Muscle layer of duodenum (tissue), 2 donors: Measurements from ENCODE around the gene RAB19.

Experiments used
- H3K27ac ChIP-seq: one replicate; pipeline ENCODE4 v1.7.0; 2013; ENCODE audit warnings: mild to moderate bottlenecking, low read length
- H3K27me3 ChIP-seq: one replicate; pipeline ENCODE4 v1.7.0; 2013; ENCODE audit warnings: low read depth, mild to moderate bottlenecking, control low read depth, low read length
- H3K36me3 ChIP-seq, 2 donors: one replicate each; pipeline ENCODE4 v1.7.0; 2013; ENCODE audit warnings: low read length in 2 of 2, control low read depth in 1 of 2, mild to moderate bottlenecking in 1 of 2; ENCODE audit not compliant: insufficient read depth in 2 of 2, control insufficient read depth in 1 of 2
- H3K4me1 ChIP-seq, 2 donors: one replicate each; pipeline ENCODE4 v1.7.0; 2013; ENCODE audit warnings: low read length in 2 of 2, mild to moderate bottlenecking in 2 of 2, control low read depth in 1 of 2, moderate library complexity in 1 of 2; ENCODE audit not compliant: insufficient read depth in 2 of 2, control insufficient read depth in 1 of 2
- H3K4me3 ChIP-seq, 2 donors: one replicate each; pipeline ENCODE4 v1.7.0; 2013; ENCODE audit warnings: low read length in 2 of 2, low read depth in 1 of 2, mild to moderate bottlenecking in 1 of 2
- H3K9me3 ChIP-seq, 2 donors: one replicate each; pipeline ENCODE4 v1.7.0; 2013; ENCODE audit warnings: low read length in 2 of 2, control low read depth in 1 of 2, mild to moderate bottlenecking in 1 of 2; ENCODE audit not compliant: control insufficient read depth in 1 of 2
- donor health status: healthy.

The RAB19 gene

DNA sequence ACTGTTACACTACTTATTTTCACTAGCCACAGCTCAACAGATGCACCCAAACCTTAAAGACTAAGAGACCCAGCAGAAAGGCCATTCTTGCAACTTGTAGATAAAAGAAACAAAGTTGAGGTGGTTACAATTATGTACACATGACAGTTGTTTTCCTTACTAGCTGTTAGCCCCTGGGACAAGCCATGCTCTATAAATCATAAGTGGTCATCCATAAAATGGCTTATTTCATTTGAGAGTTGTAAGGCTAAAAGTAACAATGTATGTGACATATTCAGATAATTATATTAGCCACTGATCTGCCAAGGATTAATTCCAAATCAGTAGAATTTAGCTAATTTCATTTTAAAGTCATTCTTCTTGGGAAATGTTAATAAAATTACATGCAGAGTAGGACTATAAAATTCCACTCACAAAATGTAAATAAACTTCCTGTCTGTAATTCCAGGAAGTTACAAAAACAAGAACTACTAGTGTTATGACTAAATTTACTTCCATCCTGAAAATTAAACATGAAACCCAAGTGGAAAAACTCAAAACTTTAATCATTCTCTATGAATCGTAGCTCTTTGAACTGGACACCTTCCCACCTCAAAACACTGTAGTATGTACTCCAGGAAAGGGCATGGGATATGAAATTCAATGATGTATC, 18.8 kb upstream of the RAB19 start:
- Histone ChIP-seq H3K4me1 (peaks cover 0 to 3% of the 10 kb centered on the region in 2 donors), H3K27ac (no peak overlapping the region), H3K9me3 (no peaks in the 10 kb centered on the region), H3K36me3 (peaks cover 8 to 12% of the 10 kb centered on the region in 2 donors), H3K4me3 (no peak overlapping the region), H3K27me3 (no peaks in the 10 kb centered on the region)

DNA sequence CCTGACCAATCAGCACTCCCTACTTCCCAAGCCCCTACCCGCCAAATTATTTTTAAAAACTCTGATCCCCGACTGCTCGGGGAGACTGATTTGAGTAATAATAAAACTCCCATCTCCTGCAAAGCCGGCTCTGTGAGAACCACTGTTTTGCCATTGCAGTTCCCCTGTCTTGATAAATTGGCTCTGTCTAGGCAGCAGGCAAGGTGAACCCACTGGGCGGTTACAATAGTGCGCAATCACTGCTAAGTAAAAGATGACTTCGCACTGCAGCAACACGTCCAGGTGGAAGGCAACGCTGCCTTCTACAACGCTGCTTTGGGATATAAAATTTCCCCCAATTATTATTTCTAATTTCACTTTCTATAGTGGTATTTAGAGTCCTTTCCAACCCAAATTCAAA, 14.4 kb upstream of the RAB19 start:
- Histone ChIP-seq H3K9me3 (no peaks in the 10 kb centered on the region), H3K4me3 (no peak overlapping the region), H3K4me1 (peaks cover 0 to 3% of the 10 kb centered on the region in 2 donors), H3K27ac (no peak overlapping the region), H3K36me3 (no peaks in the 10 kb centered on the region), H3K27me3 (no peaks in the 10 kb centered on the region)

DNA sequence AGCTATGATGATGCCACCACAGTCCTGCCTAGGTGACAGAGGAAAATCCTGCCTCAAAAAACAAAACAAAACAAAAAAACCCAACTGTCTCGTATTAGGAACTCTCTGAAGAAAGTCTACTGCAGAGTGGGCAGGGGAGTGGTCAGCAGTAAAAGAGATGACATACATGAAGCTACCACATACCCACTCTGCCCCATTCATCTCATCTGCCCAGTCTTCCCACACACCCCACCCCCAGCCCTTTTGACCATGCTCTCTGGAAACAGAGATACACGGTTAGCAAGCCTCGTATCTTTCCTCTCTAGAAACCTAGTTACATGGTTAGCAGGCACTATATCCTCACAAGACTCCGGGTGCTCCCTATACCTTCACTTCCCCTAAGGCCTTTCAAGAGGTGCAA, 13.8 kb upstream of the RAB19 start:
- Histone ChIP-seq H3K27me3 (no peaks in the 10 kb centered on the region), H3K4me1 (peaks cover 0 to 3% of the 10 kb centered on the region in 2 donors), H3K27ac (no peak overlapping the region), H3K4me3 (no peak overlapping the region), H3K36me3 (no peaks in the 10 kb centered on the region), H3K9me3 (no peaks in the 10 kb centered on the region)

DNA sequence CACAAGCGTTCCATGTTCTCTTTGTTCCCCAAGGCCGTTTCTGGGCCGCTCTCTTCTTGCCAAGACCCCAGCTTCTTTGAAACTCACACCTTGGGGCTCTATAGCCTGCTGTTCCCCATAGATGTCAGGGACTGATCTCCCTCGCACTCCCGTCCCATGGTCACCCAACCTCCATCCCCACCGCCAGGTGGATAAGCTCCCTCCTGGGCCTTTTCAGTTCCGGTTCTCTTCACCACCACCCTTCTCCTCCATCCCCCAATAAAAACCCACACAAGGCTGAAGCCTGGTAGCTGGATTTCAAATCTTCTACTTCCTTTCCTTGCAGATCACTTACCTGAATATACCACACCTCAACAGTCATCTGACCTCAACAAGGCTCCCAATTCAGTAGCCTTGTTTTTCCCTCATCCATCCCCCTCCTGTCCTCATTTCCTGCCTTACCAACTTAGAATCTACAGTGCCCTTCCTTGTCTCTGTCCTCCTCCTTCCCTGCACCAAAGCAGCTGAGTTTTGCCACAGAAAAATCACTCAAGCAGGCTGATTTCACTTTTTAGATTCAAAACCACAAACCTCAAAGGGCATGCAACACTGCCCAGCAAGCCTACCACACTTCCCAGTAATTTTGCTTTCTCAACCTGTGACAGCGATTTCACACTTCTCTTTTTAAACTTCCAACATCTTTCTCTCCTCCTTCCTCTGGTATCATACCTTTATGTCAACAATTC, 13.2 kb upstream of the RAB19 start:
- no peak overlapping the region for H3K4me3 ChIP-seq
- H3K9me3 ChIP-seq: no peaks in the 10 kb centered on the region
- H3K27ac ChIP-seq: no peak overlapping the region
- H3K27me3 ChIP-seq: no peaks in the 10 kb centered on the region
- no peaks in the 10 kb centered on the region for H3K4me1 ChIP-seq
- H3K36me3 ChIP-seq: no peaks in the 10 kb centered on the region

DNA sequence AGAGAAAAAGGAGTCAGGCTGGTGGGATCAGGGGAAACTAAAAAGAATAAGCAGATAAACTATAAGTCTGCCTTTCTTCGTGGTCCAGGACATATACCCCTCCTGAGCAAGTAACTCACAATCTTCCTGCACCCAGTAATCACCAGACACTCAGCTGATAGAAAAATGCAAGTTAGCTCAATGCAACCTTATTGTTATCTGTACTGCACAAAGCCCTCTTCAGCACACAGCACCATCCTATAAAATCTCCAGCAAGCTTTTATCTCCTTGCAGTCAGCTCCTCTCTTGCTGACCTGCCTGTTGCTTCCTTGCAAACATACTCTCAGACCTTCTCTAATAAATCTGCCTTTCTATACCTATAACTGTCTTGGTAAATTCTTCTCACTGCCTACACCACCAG, 12.2 kb upstream of the RAB19 start:
- no peaks in the 10 kb centered on the region for H3K36me3 ChIP-seq
- no peaks in the 10 kb centered on the region for H3K9me3 ChIP-seq
- no peak overlapping the region for H3K27ac ChIP-seq
- H3K4me3 ChIP-seq: no peak overlapping the region
- H3K4me1 ChIP-seq: peaks cover 4 to 6% of the 10 kb centered on the region in 2 donors
- H3K27me3 ChIP-seq: no peaks in the 10 kb centered on the region

DNA sequence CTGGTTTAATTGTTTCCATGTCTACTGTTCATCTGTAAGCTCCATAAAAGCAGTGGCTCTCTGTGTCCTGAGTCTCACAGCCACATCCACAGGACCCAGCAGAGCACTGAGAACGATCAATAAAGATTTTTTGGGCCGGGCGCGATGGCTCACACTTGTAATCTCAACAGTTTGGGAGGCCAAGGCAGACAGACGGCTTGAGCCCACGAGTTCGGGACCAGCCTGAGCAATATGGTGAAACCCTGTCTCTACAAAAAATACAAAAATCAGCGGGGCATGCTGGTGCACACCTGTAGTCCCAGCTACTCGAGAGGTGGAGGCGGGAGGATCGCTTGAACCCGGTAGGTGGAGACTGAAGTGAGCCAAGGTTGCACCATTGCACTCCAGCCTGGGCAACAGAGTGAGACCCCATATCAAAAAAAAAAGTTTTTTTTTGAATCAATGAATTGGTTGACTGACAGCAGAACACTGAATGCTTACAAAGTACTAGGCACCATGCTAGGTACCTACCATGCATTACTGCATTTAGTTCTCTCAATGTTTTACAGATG, 10.0 kb upstream of the RAB19 start:
- H3K9me3 ChIP-seq: no peaks in the 10 kb centered on the region
- H3K4me3 ChIP-seq: no peak overlapping the region
- H3K27ac ChIP-seq: no peak overlapping the region
- peaks cover 4 to 18% of the 10 kb centered on the region in 2 donors for H3K4me1 ChIP-seq
- no peaks in the 10 kb centered on the region for H3K36me3 ChIP-seq
- no peaks in the 10 kb centered on the region for H3K27me3 ChIP-seq

DNA sequence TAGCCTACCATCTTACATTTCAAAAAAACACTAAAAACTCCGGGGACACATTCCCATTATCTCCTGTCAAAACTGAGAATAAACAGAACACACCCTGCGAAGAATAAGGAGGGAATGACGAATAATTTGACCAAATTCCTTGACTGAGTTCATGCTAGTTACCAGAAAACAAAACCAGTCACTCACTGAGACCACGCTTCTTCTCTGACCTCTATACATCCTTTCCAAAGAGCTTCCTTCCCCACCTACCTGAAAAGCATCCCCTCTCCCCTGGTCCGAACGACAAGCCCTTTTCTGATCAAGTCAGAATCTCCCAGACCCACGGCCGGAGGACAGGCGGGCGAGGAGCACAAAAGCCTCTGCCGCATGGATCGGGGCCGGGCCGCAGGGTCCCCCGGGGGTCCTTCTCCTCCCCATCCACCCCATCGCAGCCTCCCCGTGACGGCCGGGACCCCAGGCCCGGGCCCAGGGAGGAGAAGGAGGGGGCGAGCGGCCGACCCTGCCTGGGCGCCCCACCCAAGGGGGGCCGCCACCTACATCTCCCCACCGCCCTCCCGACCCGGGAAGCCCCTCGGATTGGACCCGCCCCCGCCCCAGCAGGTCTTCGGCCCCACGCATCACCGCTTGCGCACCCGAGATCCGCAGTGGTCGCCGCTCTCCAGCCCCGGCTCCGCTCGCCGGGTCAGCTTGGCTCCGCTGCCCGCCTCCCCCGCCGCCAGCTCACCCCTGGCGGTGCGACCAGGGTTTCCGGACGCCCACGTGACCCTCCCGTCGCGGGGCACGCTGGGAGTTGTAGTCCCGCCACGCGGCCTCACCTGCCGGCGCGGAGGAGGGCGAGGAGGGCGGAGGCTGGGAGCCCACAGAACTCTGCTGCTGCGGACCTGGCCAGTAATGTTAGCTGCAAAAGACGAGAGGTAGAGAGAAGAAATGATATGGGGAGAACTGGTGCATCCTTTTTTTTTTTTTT, 5.8 kb upstream of the RAB19 start, which contains the start of gene SLC37A3:
Gene SLC37A3 (minus strand): TSS at position 747 of the 967 bp plus-strand sequence. CDS start 16,004 bp downstream, outside the sequence.
- peak within 1 kb of the TSS; percentile 87 for H3K27ac ChIP-seq
- H3K4me3 ChIP-seq: peak within 1 kb of the TSS; percentile 77 to 94
- H3K36me3 ChIP-seq: no peaks in the 10 kb centered on the region
- H3K4me1 ChIP-seq: peaks cover 4 to 18% of the 10 kb centered on the region in 2 donors
- no peaks in the 10 kb centered on the region for H3K27me3 ChIP-seq
- no peaks in the 10 kb centered on the region for H3K9me3 ChIP-seq

DNA sequence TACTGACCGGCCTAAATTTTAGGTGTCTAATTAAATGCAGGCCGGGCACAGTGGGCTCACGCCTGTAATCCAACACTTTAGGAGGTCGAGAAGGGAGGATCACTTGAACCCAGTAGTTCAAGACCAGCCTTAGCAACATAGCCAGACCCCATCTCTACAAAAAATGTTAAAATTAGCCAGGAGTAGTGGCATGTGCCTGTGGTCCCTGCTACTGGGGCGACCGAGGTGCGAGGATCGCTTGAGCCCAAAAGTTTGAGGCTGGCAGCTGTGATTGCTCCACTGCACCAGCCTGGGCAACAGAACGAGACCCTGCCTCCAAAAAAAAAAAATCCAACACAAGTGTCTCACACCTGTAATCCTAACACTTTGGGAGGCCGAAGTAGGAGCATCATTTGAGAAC, 5.0 kb upstream of the RAB19 start:
- Histone ChIP-seq H3K27me3 (no peaks in the 10 kb centered on the region), H3K4me3 (peak overlapping the region; percentile 77 to 94)

DNA sequence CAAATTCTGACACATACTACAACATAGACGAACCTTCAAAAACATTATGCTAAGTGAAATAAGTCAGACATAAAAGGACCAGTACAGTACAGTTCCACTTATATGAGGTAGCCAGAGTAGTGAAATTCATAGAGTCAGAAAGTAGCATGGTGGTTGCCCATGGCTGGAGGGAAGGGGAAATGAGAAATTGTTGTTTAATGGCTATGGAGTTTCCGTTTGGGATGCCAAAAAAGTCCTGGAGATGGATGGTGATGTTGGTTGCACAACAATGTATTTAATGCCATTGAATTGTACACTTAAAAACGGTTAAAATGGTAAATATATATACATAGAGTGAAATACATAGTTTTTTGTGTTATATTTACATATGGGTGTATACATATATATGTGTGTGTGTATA, 3.5 kb upstream of the RAB19 start:
- H3K9me3 ChIP-seq: no peaks in the 10 kb centered on the region

More for the DNA sequence above, 5.0 kb upstream of the RAB19 start:
- no peaks in the 10 kb centered on the region for H3K9me3 ChIP-seq
- H3K36me3 ChIP-seq: no peaks in the 10 kb centered on the region
- H3K4me1 ChIP-seq: peaks cover 4 to 18% of the 10 kb centered on the region in 2 donors
- H3K27ac ChIP-seq: no peak overlapping the region

DNA sequence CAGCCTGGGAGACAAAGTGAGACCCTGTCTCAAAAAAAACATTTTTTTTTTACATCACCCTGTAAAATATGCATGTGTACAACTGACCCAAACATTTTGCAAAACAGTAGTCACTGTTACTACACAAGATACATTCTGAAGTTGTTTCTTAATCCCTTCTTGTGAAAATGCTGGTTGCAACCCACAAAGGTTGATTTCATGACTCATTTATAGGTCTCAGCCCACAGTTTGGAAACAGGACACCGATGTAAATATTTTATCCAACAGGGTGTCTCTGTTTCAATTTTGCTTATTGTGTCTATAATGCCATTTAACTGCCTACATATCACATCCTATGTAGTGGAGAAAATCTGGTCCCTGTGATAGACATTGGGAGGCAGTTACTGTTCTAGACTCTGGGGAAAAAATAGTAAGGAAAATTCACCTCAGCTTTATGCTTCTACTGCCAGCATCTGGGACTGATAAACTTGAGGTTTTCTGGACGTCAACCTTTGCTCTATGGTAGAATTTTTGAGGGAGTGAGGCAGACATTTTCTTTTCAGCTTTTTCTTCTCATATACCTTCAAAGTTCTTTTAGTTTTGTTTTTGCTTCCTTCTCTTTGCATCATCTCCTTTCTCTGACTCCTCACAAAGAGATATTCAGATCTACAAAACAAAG, 1.6 kb upstream of the RAB19 start:
- Histone ChIP-seq H3K27me3 (no peaks in the 10 kb centered on the region), H3K4me1 (peaks cover 0 to 6% of the 10 kb centered on the region in 2 donors), H3K27ac (no peak overlapping the region)

More for the DNA sequence above, 3.5 kb upstream of the RAB19 start:
- H3K27me3 ChIP-seq: no peaks in the 10 kb centered on the region
- H3K36me3 ChIP-seq: no peaks in the 10 kb centered on the region
- H3K4me1 ChIP-seq: peaks cover 4 to 18% of the 10 kb centered on the region in 2 donors
- H3K4me3 ChIP-seq: no peak overlapping the region
- no peak overlapping the region for H3K27ac ChIP-seq

More for the DNA sequence above, 1.6 kb upstream of the RAB19 start:
- Histone ChIP-seq H3K36me3 (no peaks in the 10 kb centered on the region), H3K4me3 (no peak overlapping the region), H3K9me3 (no peaks in the 10 kb centered on the region)
